ENCODE measurements around the gene EFNA1. TPM values are rescaled to one million over a fixed set of nuclear protein-coding genes. Genes with fewer than 3 reads are reported as not detected.
A peak's percentile ranks its signal among the peaks of the same experiment; 100 is the strongest.

EFNA1 gene
- total RNA-seq, 4 donors from 2014 or later = 125 to 235 (median 185) TPM

DNA sequence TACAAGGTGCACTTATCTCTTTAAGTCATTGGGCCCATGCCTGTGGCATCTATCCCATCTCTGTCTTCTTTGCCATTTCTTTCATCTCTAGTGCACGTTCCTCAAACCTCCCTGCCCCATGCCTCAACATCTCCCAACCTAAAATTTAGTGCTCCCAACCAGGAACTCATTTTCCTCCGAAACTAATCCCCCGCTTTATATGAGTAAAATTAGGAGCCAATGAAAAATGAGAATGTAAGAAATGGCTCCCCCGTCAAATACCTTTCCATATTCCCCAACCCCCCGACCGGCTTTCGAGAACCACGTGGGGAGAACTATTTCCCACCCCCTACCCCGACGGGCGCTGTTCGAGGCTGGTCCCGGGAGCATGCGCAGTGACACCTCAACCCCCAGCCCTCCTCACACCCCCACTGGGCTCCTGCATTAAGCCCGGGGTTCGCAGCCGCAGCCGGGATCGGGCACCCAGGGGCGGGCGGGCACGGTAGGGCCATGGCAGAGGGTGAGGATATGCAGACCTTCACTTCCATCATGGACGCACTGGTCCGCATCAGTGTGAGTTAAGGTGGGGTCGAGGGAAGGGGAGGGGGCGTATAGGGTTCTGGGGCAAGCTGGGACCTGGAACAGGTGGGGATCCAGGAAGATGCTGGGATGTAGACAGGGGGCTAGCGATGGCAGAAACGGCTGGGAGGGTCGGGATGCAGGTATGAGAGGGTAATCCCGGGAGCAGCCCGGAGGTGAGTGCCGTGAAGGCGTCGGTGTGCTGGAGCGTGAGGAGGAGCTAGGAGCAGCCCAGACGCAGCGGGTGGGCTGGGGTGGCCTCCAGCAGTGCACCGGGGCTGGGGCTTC lies 46.0 kb downstream of the EFNA1 start, which contains the start of gene TRIM46:
Gene TRIM46, plus strand, starts transcription at position 372 of the 846 bp plus-strand sequence. Its CDS starts 118 bp downstream, at position 490.
- DNase-seq (ENCODE audit: low spot score in 2 of 2) = peak in 1 of 2 donors; percentile 88
- intact Hi-C loops (cut with DNase I; ENCODE audit: low total_unique reads) = no loop called here
- TF ChIP-seq, protein P1, sequence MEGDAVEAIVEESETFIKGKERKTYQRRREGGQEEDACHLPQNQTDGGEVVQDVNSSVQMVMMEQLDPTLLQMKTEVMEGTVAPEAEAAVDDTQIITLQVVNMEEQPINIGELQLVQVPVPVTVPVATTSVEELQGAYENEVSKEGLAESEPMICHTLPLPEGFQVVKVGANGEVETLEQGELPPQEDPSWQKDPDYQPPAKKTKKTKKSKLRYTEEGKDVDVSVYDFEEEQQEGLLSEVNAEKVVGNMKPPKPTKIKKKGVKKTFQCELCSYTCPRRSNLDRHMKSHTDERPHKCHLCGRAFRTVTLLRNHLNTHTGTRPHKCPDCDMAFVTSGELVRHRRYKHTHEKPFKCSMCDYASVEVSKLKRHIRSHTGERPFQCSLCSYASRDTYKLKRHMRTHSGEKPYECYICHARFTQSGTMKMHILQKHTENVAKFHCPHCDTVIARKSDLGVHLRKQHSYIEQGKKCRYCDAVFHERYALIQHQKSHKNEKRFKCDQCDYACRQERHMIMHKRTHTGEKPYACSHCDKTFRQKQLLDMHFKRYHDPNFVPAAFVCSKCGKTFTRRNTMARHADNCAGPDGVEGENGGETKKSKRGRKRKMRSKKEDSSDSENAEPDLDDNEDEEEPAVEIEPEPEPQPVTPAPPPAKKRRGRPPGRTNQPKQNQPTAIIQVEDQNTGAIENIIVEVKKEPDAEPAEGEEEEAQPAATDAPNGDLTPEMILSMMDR (IDR thresholded peaks at IDR 0.05) = no peak
- no peak for TF ChIP-seq POLR2A (IDR thresholded peaks at IDR 0.05)
- H3K4me3 ChIP-seq (ENCODE audit: low read depth, poor library complexity, severe bottlenecking) = peak within 1 kb of the TSS; percentile 71
- WGBS, 2 donors = 3% methylated on average over 33 to 38 of the region's 38 CpGs

DNA sequence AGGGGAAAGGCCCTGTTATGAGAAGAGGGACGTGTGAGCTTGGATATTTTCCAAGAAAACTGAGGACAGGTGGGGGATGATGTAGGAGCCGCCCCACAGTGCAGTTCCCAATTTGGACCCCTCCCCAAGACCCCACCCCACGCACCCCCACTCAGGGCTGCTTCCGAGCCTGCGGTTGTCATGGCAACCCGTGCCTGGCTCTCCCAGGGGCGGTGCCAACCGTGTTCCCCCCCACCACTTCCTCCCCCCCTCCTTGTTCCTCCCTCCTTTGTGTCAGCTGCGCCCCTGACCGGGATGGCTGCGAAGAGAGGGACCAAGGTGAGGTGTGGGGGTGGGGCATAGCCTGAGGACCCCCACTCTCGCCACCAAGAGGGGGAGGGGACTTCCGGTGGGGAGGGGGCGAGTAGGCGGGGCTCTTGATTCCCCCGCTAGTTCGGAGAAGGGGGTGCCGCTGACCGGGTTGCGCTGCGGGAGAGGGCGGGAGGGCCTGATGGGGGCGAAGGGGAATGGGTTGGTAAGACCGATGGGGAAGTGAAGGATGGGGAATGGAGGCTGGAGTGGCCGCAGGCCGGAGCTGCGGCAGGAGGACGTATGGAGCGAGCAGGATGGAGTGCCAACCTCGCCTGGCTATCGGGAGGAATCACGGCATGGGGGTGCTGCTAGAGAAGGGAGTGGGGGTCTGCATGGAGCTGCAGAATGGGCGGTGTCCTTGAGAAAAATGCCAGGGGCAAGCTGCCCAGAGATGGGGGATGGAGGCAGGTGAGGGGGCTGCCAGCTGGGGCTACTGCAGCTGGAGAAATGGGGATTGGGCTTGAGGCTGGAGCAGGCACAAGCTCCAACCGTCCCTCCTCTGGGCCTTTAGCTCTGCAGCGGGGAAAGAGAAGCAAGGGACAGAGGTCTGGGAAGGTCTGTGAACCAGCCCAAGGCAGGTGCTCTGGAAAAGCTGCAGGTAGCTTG lies 46.9 kb downstream of the EFNA1 start:
- intact Hi-C loops (cut with DNase I; ENCODE audit: low total_unique reads) = no loop called here
- 10 to 12% methylated on average over 34 of the region's 35 CpGs for WGBS, 2 donors
- no peak for TF ChIP-seq POLR2A (IDR thresholded peaks at IDR 0.05)
- TF ChIP-seq, protein P1 (IDR thresholded peaks at IDR 0.05) = no peak
- peak in 1 of 2 donors; percentile 84 for DNase-seq (ENCODE audit: low spot score in 2 of 2)
- no peak overlapping the region for H3K4me3 ChIP-seq (ENCODE audit: low read depth, poor library complexity, severe bottlenecking)

DNA sequence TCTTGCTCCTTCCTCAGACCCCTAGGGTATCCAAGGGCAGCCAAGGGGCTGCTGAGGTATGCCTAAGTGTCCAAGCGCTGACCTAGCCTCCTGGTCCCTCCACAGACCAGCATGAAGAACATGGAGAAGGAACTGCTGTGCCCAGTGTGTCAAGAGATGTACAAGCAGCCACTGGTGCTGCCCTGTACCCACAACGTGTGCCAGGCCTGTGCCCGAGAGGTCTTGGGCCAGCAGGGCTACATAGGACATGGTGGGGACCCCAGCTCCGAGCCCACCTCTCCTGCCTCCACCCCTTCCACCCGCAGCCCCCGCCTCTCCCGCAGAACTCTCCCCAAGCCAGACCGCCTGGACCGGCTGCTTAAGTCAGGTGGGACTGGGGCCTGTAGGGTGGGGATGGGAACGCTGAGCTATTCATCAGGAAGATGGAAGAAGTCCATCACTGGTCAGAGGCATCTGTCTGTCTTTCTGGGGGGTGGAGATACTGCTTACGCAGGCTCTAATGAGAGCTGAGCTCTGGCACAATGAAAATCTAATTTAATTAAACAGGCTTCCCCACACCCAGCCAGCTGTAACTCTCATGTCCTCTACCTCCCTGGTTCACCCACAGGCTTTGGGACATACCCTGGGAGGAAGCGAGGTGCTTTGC lies 47.7 kb downstream of the EFNA1 start:
- 81 to 84% methylated on average over 12 of the region's 12 CpGs for WGBS, 2 donors
- intact Hi-C loops (cut with DNase I; ENCODE audit: low total_unique reads) = no loop called here

DNA sequence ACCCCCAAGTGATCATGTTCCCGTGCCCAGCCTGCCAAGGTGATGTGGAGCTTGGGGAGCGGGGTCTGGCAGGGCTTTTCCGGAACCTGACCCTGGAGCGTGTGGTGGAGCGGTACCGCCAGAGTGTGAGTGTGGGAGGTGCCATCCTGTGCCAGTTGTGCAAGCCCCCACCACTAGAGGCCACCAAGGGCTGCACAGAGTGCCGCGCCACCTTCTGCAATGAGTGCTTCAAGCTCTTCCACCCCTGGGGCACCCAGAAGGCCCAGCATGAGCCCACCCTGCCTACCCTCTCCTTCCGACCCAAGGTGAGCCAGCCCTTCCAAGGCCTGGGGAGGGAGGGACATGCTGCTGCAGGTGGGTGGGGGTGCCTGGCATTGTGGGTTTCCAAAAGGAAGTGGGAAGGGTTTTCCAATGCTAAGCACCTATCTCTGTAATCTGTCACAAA lies 48.3 kb downstream of the EFNA1 start:
- TF ChIP-seq, protein P1 (IDR thresholded peaks at IDR 0.05) = no peak
- TF ChIP-seq POLR2A (IDR thresholded peaks at IDR 0.05) = no peak
- whole genome bisulfite sequencing, 2 donors = 74 to 75% methylated on average over 9 of the region's 9 CpGs
- intact Hi-C loops (cut with DNase I; ENCODE audit: low total_unique reads) = no loop called here
- H3K4me3 ChIP-seq (ENCODE audit: low read depth, poor library complexity, severe bottlenecking) = no peak overlapping the region
- peak in 1 of 2 donors; percentile 84 for DNase-seq (ENCODE audit: low spot score in 2 of 2)

More for the DNA sequence above, 47.7 kb downstream of the EFNA1 start:
- TF ChIP-seq, protein P1 (IDR thresholded peaks at IDR 0.05) = no peak
- TF ChIP-seq POLR2A (IDR thresholded peaks at IDR 0.05) = no peak
- H3K4me3 ChIP-seq (ENCODE audit: low read depth, poor library complexity, severe bottlenecking) = no peak overlapping the region
- DNase-seq (ENCODE audit: low spot score in 2 of 2) = peak in 1 of 2 donors; percentile 79

DNA sequence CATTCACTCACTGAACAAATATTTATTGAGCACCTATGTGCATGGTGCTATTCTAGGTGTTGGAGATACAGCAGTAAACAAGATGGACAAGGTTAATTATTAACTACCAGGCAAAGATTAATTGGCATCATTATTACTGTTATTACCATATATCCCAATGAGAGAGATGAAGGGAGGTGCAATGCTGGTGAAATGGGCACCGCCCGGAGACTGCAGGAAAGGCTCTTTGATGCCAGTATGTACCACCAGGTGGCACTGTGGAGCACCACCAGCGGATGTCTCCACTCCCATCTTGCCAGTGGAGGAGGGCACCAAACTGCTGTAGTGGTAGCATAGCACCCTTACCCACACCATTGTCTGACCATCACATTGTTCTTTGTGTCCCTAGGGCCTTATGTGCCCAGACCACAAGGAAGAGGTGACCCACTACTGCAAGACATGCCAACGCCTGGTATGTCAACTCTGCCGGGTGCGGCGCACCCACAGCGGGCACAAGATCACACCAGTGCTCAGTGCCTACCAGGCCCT lies 48.9 kb downstream of the EFNA1 start:
- TF ChIP-seq, protein P1 (IDR thresholded peaks at IDR 0.05) = peak in 1 of 3 donors; percentile 11
- no peak for TF ChIP-seq POLR2A (IDR thresholded peaks at IDR 0.05)
- DNase-seq (ENCODE audit: low spot score in 2 of 2) = peak; percentile 77 to 96
- intact Hi-C loops (cut with DNase I; ENCODE audit: low total_unique reads) = no loop called here
- no peak overlapping the region for H3K4me3 ChIP-seq (ENCODE audit: low read depth, poor library complexity, severe bottlenecking)
- WGBS, 2 donors = 60 to 63% methylated on average over 8 of the region's 8 CpGs
